RPMI7951 (cell line): ENCODE measurements around the gene RACGAP1. TPM values are rescaled to one million over a fixed set of nuclear protein-coding genes. Genes with fewer than 3 reads are reported as not detected.

Experiments
- DNase-seq: peaks from one replicate; pipeline ENCODE4 v3.0.0-alpha.2; 2012; ENCODE audit warnings: low read depth
- total RNA-seq: library from RNA; depleted of rRNA; stranded (reverse); fragments of >200 nt; shearing (Covaris generic); gene quantifications from 2 replicates; pipeline ENCODE4 v1.2.3, GENCODE V29; 2014; rRNA removed

RACGAP1 gene
- total RNA-seq, 1 experiment from 2014 or later = 173 TPM

GRCh38 chr12:49941556-49942511 is 83.5 kb downstream of the RACGAP1 start:
- no peak for DNase-seq

- no peak for DNase-seq
Measured at GRCh38 chr12:49939707-49940106, 85.6 kb downstream of the RACGAP1 start.

DNA sequence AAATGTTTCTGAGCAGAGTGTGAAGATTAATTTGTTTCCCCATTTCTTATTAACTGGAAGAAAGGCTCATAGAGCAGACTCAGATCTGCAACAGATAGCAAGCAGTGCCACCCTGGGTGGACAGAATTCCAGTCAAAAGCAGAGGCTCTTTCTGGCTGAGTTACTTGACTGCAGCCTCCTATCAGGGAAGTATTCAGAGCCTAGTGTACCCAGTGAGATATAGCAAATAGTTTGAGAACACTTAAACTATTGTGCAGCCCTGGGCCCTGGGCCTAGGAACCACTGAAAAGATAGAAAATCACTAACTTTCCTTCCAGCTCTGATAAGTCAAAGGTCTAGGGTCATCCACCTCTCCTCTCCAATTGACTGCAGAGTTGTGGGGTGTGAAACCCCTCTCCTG is 86.0 kb downstream of the RACGAP1 start:
- no peak for DNase-seq

Other genes with a start within 250 kb of the RACGAP1 start
- gene NCKAP5L, start 197.1 kb downstream of the RACGAP1 start, total RNA-seq = 5.0 and 5.7 TPM in 2 replicates
- 2.9 and 5.6 TPM in 2 replicates for gene BCDIN3D, start 182.4 kb downstream of the RACGAP1 start, total RNA-seq
- gene FAIM2, start 121.6 kb downstream of the RACGAP1 start, total RNA-seq = 0.98 and 1.2 TPM in 2 replicates
- not detected in 2 replicates for gene AQP2, start 74.8 kb downstream of the RACGAP1 start, total RNA-seq
- gene AQP5, start 63.6 kb downstream of the RACGAP1 start, total RNA-seq = not detected in 2 replicates
- gene AQP6, start 52.5 kb downstream of the RACGAP1 start, total RNA-seq = 0.10 TPM in 1 of 2 replicates, not detected in the other
- gene ASIC1, start 32.1 kb upstream of the RACGAP1 start, total RNA-seq = 0.24 and 0.39 TPM in 2 replicates
- gene SMARCD1, start 59.8 kb upstream of the RACGAP1 start, total RNA-seq = 35.9 and 41.8 TPM in 2 replicates
- 0.39 TPM in 1 of 2 replicates, not detected in the other for gene GPD1, start 78.5 kb upstream of the RACGAP1 start, total RNA-seq
- gene COX14, start 86.7 kb upstream of the RACGAP1 start, total RNA-seq = 87.1 and 93.9 TPM in 2 replicates
- 10.2 and 10.9 TPM in 2 replicates for gene CERS5, start 141.9 kb upstream of the RACGAP1 start, total RNA-seq